ENCODE results near the gene MAN1A2. TPM values are rescaled to one million over a fixed set of nuclear protein-coding genes. Genes with fewer than 3 reads are reported as not detected.

MAN1A2 gene
- total RNA-seq, 1 experiment from 2014 or later: 38.1 TPM

- TF ChIP-seq, protein P1, sequence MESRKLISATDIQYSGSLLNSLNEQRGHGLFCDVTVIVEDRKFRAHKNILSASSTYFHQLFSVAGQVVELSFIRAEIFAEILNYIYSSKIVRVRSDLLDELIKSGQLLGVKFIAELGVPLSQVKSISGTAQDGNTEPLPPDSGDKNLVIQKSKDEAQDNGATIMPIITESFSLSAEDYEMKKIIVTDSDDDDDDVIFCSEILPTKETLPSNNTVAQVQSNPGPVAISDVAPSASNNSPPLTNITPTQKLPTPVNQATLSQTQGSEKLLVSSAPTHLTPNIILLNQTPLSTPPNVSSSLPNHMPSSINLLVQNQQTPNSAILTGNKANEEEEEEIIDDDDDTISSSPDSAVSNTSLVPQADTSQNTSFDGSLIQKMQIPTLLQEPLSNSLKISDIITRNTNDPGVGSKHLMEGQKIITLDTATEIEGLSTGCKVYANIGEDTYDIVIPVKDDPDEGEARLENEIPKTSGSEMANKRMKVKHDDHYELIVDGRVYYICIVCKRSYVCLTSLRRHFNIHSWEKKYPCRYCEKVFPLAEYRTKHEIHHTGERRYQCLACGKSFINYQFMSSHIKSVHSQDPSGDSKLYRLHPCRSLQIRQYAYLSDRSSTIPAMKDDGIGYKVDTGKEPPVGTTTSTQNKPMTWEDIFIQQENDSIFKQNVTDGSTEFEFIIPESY (IDR thresholded peaks at IDR 0.05; ENCODE audit: extremely low read depth, insufficient replicate concordance, low read length): no peak
- TF ChIP-seq ELF1 (IDR thresholded peaks at IDR 0.05; ENCODE audit: borderline replicate concordance, low read depth) (no peak), ZNF274 (IDR thresholded peaks at IDR 0.05; ENCODE audit: low read depth, low read length) (no peak), FOSL1 (IDR thresholded peaks at IDR 0.05; ENCODE audit: low read depth) (no peak), POLR2AphosphoS5 (IDR thresholded peaks at IDR 0.05; ENCODE audit: low read depth, low read length) (no peak), SRF (IDR thresholded peaks at IDR 0.05; ENCODE audit: low read depth) (no peak), EGR1 (IDR thresholded peaks at IDR 0.05; ENCODE audit: low read depth) (no peak), SIN3A (IDR thresholded peaks at IDR 0.05; ENCODE audit: low read depth) (no peak), CBX3 (IDR thresholded peaks at IDR 0.05; ENCODE audit: low read depth) (no peak), EZH2phosphoT487 (IDR thresholded peaks at IDR 0.05; ENCODE audit: borderline replicate concordance) (no peak), JUND (IDR thresholded peaks at IDR 0.05) (no peak), SP1 (IDR thresholded peaks at IDR 0.05; ENCODE audit: low read depth) (no peak)
- TF ChIP-seq, protein P2, sequence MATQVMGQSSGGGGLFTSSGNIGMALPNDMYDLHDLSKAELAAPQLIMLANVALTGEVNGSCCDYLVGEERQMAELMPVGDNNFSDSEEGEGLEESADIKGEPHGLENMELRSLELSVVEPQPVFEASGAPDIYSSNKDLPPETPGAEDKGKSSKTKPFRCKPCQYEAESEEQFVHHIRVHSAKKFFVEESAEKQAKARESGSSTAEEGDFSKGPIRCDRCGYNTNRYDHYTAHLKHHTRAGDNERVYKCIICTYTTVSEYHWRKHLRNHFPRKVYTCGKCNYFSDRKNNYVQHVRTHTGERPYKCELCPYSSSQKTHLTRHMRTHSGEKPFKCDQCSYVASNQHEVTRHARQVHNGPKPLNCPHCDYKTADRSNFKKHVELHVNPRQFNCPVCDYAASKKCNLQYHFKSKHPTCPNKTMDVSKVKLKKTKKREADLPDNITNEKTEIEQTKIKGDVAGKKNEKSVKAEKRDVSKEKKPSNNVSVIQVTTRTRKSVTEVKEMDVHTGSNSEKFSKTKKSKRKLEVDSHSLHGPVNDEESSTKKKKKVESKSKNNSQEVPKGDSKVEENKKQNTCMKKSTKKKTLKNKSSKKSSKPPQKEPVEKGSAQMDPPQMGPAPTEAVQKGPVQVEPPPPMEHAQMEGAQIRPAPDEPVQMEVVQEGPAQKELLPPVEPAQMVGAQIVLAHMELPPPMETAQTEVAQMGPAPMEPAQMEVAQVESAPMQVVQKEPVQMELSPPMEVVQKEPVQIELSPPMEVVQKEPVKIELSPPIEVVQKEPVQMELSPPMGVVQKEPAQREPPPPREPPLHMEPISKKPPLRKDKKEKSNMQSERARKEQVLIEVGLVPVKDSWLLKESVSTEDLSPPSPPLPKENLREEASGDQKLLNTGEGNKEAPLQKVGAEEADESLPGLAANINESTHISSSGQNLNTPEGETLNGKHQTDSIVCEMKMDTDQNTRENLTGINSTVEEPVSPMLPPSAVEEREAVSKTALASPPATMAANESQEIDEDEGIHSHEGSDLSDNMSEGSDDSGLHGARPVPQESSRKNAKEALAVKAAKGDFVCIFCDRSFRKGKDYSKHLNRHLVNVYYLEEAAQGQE (IDR thresholded peaks at IDR 0.05; ENCODE audit: low read depth): no peak
- DNase-seq (ENCODE audit: low read depth, low spot score): no peak
- no peak overlapping the region for H3K4me3 ChIP-seq (replicated peaks in 1 of 2; ENCODE audit: low read depth in 1 of 2, low read length in 2 of 2)
- POLR2A ChIA-PET: interaction anchor here (0.6 kb wide), 1 partner anchor 48 kb away, joined by 5 read pairs; no protein-coding TSS in a partner anchor
- no peaks in the 10 kb centered on the region for H3K9me3 ChIP-seq (ENCODE audit: control insufficient read depth in 1 of 2, insufficient read depth in 1 of 2, low read depth in 1 of 2, low read length in 2 of 2)
- no peak overlapping the region for H3K9ac ChIP-seq (ENCODE audit: low read length)
- intact Hi-C loops (cut with micrococcal nuclease): no loop called here
- CTCF ChIA-PET: no interaction called here
- H3K27me3 ChIP-seq (ENCODE audit: insufficient read depth, low read length): no peaks in the 10 kb centered on the region
- RAD21 ChIA-PET (ENCODE audit: low non-redundant PET in 1 of 2, low total read pairs in 2 of 2, uncharacterized antibody in 2 of 2, unreplicated experiment in 2 of 2): interaction anchor here in 1 of 2 experiments (0.7 kb wide), 1 partner anchor 303 kb away, joined by 3 read pairs; no protein-coding TSS in a partner anchor
- BruUV-seq (replicated peaks): no TSS peak
- ATAC-seq: no peak
- H3K27ac ChIP-seq (ENCODE audit: low read depth, low read length): no peak overlapping the region
- H3K79me2 ChIP-seq (ENCODE audit: insufficient read depth, low read length): peaks cover 98% of the 10 kb centered on the region
- no peaks in the 10 kb centered on the region for H3K9me2 ChIP-seq (ENCODE audit: insufficient read depth)
- H2AFZ ChIP-seq (ENCODE audit: low read depth, low read length, poor library complexity, severe bottlenecking): no peak overlapping the region
- peaks cover 8 to 17% of the 10 kb centered on the region in 2 experiments; a peak in 3 of 4 replicates for H3K4me1 ChIP-seq (ENCODE audit: control insufficient read depth in 1 of 2, insufficient read depth in 2 of 2, low read length in 2 of 2)
- no peaks in the 10 kb centered on the region for H3K36me3 ChIP-seq (ENCODE audit: control insufficient read depth in 1 of 2, insufficient read depth in 2 of 2, low read length in 2 of 2)
- H3K4me2 ChIP-seq (ENCODE audit: low read length): no peak overlapping the region
- H4K20me1 ChIP-seq (ENCODE audit: insufficient read depth): peaks cover 3% of the 10 kb centered on the region; the same call in 1 of the 2 replicates
These were observed 5.7 kb downstream of the MAN1A2 start for GRCh38 chr1:117372863-117373412.

All from HCT116 (cell line).